ENCODE results near the gene IP6K2.
"Not testable (repeated sequence)": the region's sequence is repeated elsewhere in the genome, so short reads cannot be mapped to it uniquely, and the experiment has no call there.

The IP6K2 gene, protein sequence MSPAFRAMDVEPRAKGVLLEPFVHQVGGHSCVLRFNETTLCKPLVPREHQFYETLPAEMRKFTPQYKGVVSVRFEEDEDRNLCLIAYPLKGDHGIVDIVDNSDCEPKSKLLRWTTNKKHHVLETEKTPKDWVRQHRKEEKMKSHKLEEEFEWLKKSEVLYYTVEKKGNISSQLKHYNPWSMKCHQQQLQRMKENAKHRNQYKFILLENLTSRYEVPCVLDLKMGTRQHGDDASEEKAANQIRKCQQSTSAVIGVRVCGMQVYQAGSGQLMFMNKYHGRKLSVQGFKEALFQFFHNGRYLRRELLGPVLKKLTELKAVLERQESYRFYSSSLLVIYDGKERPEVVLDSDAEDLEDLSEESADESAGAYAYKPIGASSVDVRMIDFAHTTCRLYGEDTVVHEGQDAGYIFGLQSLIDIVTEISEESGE

DNA sequence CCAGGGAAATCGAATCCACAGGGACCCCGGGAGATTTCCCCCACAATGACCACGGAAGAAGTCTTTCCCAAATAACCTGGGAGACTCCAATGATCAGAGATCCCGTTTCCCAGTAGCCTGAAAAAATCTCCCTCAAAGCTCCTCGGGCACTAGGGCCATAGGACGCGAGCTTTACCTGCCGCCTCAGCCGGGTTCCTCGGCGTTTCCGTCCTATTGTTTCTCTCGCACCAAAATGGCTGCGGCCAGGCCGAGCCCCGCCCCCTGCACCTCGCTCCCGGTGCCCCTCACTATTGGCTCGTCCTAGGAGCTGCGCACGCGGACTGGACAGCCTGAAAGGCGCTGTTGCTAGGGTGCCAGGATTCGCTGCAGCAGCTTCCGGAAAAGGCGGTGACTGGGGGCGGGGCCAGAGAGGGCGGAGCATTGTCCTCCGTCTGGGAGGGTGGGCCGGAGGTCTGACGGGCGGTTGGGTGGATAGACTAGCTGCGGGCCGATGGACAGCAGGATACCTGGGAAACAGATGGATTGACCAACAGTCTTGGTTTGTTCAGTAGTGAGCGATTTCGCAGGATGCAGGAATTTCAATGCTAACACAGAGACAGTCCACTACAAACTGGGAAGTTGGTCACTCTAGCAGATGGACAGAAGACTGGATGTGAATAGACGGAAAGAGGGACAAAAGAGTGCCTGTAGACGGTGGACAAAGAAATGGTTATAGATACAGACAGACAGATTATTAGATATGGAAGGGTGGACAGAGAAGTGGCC, at the start of gene IP6K2:
Gene IP6K2 (minus strand): TSS at position 240 of the 765 bp plus-strand sequence. CDS start 21,930 bp downstream, outside the sequence.
- DNase-seq, result peak; percentile 91 to 92

DNA sequence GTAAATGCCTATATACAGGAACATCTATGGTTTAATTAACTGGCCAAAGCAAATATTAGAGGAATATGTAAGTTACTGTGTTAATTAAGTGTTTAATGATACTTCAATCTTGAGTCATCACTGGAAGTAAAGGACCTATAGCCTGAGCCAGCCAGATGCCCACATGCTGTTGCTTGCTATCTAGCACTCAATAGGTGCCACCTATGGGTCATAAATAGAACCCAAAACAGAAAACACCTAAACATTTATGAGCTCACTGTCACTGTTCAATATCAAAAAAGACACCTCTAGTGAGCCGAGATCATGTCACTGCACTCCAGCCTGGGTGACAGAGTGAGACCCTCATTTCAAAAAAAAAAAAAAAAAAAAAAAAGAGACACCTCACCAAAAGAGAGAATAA, 48.4 kb upstream of the IP6K2 start:
- no peak for DNase-seq

DNA sequence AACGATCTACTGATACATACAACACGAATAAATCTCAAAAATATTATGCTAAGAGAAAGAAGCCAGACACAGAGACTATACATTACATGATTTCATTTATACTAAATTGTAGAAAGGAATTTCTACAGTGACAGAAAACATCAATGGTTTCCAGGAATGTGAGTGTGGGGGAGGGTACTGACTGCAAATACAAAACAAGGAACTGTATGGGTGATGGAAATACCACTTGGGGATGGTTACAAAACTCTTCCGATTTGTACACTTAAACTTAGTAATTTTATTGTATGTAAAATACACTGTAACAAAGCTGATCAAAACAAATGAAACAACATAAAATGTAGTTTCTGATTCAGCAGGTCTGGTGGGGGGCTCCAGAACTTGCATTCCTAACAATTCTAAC, 45.8 kb upstream of the IP6K2 start:
- DNase-seq, result no peak

DNA sequence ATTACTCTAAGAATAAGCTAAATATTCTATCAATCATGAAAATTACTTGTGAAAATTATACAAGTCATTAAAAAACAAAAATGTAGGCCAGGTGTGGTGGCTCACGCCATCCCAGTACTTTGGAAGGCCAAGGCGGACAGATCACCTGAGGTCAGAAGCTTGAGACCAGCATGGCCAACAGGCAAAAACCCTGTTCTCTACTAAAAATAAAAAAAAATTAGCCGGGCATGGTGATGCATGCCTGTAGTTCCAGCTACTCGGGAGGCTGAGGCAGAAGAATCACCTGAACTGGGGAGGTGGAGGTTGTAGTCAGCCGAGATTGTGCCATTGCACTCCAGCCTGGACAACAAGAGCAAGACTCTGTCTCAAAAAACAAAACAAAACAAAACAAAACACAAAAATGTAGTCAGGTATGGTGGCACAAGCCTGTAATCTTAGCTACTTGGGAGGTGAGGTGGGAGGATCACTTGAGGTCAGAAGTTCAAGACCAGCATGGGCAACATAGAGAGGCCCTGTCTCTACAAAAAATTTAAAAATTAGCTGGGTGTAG, 43.0 kb upstream of the IP6K2 start:
- not testable (repeated sequence) for DNase-seq

- DNase-seq, result not testable (repeated sequence)
Measured at GRCh38 chr3:48759531-48759930, 42.5 kb upstream of the IP6K2 start.

- no peak for DNase-seq
Measured at GRCh38 chr3:48759071-48759470, 42.0 kb upstream of the IP6K2 start.

DNA sequence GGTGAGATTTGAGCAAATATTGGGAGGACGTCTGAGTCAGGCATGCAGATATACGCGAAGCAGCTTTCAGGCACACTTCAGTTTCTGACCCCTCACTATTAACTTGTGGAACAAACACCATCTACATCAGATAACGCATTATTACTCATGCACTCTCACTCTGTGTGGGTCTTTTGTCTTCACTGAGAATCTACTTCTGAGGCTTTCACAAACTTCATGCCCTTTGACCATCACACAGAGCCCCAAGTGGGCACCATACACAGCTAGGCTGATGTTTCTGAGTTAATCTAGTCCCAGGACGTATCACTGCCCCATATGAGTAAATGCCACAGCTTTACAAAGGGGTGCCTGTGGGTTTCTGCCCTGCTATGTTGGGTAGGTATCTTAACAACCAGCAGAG, 39.6 kb upstream of the IP6K2 start:
- no peak for DNase-seq

- no peak for DNase-seq
Measured at GRCh38 chr3:48750856-48751255, 33.8 kb upstream of the IP6K2 start.

DNA sequence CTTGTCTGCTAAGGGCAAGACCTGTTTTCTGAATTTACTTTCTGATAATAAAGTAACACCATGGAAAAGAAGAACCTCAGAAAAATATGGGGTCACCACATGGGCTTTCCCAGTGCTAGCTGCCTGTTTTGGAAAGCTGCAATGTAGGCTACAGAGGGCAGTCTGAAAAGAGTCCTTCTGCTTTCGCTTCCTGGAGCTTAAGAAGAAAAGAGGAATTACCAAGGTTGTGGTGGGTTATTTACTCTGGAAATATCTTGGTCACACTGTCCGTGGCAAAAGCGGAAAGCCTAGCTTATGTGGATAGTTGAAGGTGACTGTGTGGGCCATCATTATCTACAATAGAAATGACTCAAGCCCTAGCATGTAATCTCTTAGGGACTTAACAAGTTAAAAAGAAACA, 31.7 kb upstream of the IP6K2 start:
- no peak for DNase-seq

DNA sequence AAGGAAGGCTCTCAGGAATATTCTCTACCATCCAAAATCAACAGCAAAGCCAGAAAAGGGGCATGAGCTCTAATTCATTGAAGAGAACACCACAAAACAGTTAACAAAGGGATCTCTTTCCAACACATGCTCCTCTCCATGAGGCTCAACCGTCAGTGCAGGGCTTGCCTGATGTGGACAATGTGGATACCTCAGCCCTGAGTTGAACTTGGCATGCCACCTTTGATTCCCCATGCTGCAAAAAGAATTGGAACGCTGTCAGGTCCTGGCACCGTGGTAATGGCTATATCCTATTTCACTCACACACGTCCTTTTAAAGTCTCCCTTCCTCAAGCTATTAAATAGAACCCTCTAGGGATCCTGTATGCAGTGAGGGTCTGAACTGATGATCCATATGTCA, 30.7 kb upstream of the IP6K2 start:
- DNase-seq, result no peak

GRCh38 chr3:48747015-48747615, 30.1 kb upstream of the IP6K2 start:
- DNase-seq, result no peak

DNA sequence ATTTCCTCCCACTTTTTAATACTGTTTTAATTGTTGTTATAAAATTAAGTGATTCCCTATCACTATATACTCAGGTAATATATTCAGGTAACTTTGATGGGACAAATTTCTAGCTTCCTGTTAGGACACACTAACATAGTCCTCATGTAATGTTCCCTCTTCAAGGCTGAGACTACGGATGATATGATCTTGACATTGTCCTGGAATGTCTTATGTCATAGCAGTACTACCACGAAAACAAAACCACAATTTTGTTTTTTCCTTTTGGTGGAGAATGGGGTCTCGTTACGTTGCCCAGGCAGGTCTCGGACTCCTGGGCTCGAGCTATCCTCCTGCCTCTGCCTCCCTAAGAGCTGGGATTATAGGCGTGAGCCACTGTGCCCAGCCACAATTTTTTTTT, 26.8 kb upstream of the IP6K2 start:
- no peak for DNase-seq

GRCh38 chr3:48741226-48741625, 24.2 kb upstream of the IP6K2 start:
- DNase-seq, result not testable (repeated sequence)

GRCh38 chr3:48739955-48740823, 23.2 kb upstream of the IP6K2 start:
- no peak for DNase-seq

- DNase-seq, result no peak
Measured at GRCh38 chr3:48739617-48739954, 22.6 kb upstream of the IP6K2 start.

DNA sequence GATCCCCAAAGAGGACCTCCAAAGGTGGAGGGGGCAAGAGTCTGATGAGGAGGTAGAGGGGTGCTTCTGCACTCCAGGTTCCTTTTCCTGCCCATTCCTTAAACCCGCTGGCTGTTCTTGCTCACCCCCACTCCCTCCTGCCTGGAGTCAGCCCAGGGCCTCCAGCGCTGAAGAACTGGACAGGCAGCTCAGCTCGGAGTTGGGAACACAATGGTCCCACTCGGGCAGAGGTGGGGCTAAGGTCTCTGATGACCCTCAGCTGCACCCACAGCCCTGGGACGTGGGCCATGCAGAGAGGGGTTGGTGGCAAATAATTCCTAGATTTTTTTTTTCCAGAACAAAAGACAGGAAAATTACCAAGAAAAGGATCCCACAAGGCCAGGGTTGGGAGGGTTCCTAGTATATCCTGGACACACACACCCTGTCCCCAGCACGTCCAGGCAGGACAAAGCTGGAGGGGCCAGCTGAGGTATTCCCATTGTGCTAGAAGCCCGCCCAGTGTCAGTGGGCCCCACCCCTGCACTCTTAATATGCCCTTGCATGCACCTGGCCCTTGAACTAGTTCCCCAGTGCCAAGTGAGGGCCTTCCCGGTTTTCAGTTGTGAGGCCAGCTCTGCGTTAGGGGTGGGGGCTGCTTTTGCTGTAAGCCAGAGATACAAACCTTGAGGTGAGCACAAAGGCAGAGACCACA, 22.1 kb upstream of the IP6K2 start:
- no peak for DNase-seq

GRCh38 chr3:48738144-48738536, 21.1 kb upstream of the IP6K2 start:
- DNase-seq, result no peak

DNA sequence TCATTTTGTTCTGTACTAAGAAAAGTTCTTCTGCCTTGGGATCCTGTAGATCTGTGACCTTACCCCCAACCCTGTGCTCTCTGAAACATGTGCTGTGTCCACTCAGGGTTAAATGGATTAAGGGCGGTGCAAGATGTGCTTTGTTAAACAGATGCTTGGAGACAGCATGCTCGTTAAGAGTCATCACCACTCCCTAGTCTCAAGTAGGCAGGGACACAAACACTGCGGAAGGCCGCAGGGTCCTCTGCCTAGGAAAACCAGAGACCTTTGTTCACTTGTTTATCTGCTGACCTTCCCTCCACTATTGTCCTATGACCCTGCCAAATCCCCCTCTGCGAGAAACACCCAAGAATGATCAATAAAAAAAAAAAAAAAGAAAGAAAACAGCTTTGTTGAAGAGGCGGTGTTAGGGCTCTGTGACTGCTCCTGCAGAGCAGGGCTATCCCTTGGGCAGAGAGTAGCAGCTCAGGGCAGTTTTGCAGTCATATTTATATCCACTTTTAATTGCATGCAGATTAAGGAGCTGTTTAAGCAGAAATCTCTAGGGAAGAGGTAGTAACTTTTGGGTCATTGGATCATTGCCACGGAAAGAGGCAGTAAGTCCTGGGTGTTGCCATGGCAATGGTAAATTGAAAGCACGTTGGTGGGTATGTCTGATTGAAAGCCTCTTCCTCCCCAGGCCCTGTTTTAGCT, 18.2 kb upstream of the IP6K2 start:
- DNase-seq, result not testable (repeated sequence)

GRCh38 chr3:48734541-48734940, 17.5 kb upstream of the IP6K2 start:
- not testable (repeated sequence) for DNase-seq

GRCh38 chr3:48733752-48734518, 16.9 kb upstream of the IP6K2 start:
- not testable (repeated sequence) for DNase-seq
